ENCODE data around the gene PRDM4. TPM values are rescaled to one million over a fixed set of nuclear protein-coding genes. Genes with fewer than 3 reads are reported as not detected.
"Not testable (repeated sequence)": the region's sequence is repeated elsewhere in the genome, so short reads cannot be mapped to it uniquely, and the experiment has no call there.

Gene PRDM4
- total RNA-seq, 4 donors from 2014 or later: 5.6 to 31.9 (median 18.3) TPM

DNA sequence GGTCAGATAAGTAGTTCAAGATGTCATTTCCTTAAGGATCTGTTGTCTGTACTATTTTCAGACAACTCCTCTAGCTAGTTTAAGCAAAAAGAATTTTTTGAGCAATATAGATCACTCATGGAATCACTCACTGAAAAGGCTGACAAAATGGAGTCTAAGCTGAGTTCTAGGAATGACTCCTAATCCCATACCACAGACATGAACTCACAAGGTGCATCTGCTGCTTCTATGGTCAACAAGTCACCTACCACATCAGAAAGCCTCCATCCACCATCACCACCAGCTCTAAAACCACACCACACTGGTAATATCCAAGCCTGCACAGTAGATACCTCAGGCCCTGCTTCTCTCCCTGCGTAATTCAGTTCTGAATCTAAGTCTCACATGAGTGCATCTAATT is 42.3 kb downstream of the PRDM4 start:
- Histone ChIP-seq H3K4me3 (no peak overlapping the region), H3K36me3 (no peaks in the 10 kb centered on the region), H3K9me3 (no peaks in the 10 kb centered on the region), H3K27me3 (no peaks in the 10 kb centered on the region), H3K4me1 (no peaks in the 10 kb centered on the region), H3K27ac (no peak overlapping the region)
- no peak for DNase-seq
- intact Hi-C loops (cut with DNase I; ENCODE audit: low total_unique reads): no loop called here
- no peak for TF ChIP-seq POLR2A (IDR thresholded peaks at IDR 0.05)
- TF ChIP-seq, protein P1, sequence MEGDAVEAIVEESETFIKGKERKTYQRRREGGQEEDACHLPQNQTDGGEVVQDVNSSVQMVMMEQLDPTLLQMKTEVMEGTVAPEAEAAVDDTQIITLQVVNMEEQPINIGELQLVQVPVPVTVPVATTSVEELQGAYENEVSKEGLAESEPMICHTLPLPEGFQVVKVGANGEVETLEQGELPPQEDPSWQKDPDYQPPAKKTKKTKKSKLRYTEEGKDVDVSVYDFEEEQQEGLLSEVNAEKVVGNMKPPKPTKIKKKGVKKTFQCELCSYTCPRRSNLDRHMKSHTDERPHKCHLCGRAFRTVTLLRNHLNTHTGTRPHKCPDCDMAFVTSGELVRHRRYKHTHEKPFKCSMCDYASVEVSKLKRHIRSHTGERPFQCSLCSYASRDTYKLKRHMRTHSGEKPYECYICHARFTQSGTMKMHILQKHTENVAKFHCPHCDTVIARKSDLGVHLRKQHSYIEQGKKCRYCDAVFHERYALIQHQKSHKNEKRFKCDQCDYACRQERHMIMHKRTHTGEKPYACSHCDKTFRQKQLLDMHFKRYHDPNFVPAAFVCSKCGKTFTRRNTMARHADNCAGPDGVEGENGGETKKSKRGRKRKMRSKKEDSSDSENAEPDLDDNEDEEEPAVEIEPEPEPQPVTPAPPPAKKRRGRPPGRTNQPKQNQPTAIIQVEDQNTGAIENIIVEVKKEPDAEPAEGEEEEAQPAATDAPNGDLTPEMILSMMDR (IDR thresholded peaks at IDR 0.05): no peak

- TF ChIP-seq, protein P1 (IDR thresholded peaks at IDR 0.05): no peak
- no peak for TF ChIP-seq POLR2A (IDR thresholded peaks at IDR 0.05)
- H3K9me3 ChIP-seq: no peaks in the 10 kb centered on the region
- H3K27ac ChIP-seq: no peak overlapping the region
- no peaks in the 10 kb centered on the region for H3K27me3 ChIP-seq
- intact Hi-C loops (cut with DNase I; ENCODE audit: low total_unique reads): no loop called here
- no peaks in the 10 kb centered on the region for H3K36me3 ChIP-seq
- DNase-seq: no peak
- no peaks in the 10 kb centered on the region for H3K4me1 ChIP-seq
- H3K4me3 ChIP-seq: no peak overlapping the region
These were observed 45.2 kb downstream of the PRDM4 start for GRCh38 chr12:107715780-107716179.

DNA sequence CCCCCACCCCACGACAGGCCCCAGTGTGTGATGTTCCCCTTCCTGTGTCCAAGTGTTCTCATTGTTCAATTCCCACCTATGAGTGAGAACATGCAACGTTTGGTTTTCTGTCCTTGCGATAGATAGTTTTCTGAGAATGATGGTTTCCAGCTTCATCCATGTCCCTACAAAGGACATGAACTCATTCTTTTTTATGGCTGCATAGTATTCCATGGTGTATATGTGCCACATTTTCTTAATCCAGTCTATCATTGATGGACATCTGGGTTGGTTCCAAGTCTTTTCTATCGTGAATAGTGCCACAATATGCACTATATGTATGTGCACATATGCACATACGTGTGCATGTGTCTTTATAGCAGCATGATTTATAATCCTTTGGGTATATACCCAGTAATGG is 55.4 kb downstream of the PRDM4 start:
- H3K36me3 ChIP-seq; H3K9me3 ChIP-seq; DNase-seq; H3K4me1 ChIP-seq; intact Hi-C loops (cut with DNase I; ENCODE audit: low total_unique reads); H3K27me3 ChIP-seq; H3K4me3 ChIP-seq; H3K27ac ChIP-seq: not testable (repeated sequence)

DNA sequence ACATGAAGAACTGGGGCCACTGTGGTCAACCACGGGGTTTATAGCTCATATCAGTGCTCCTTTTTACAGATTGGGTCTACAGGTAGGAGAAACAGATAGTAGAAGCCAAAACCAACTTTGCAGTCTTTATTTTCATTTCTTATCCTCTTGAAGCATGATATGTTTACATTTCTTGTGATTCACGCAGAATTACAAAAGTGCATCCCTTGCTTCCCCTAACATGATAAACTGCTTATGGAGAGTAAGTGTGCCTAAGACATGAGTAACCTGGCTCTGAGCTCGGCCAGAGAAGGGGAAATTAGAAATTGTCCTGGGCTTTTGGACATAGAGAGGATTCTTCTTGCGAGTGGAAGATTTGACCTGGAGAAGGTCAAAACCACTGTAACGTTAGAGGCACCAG is 56.9 kb downstream of the PRDM4 start:
- H3K36me3 ChIP-seq: no peaks in the 10 kb centered on the region

GRCh38 chr12:107702106-107702505 is 58.8 kb downstream of the PRDM4 start:
- DNase-seq: no peak
- Histone ChIP-seq H3K36me3 (no peaks in the 10 kb centered on the region), H3K4me1 (no peaks in the 10 kb centered on the region), H3K27ac (no peak overlapping the region), H3K27me3 (no peaks in the 10 kb centered on the region), H3K4me3 (no peak overlapping the region), H3K9me3 (no peaks in the 10 kb centered on the region)
- intact Hi-C loops (cut with DNase I; ENCODE audit: low total_unique reads): no loop called here
- TF ChIP-seq POLR2A (IDR thresholded peaks at IDR 0.05): no peak
- TF ChIP-seq, protein P1 (IDR thresholded peaks at IDR 0.05): no peak

More for the DNA sequence above, 56.9 kb downstream of the PRDM4 start:
- Histone ChIP-seq H3K4me3 (no peak overlapping the region), H3K4me1 (no peaks in the 10 kb centered on the region), H3K27me3 (no peaks in the 10 kb centered on the region), H3K27ac (no peak overlapping the region), H3K9me3 (no peaks in the 10 kb centered on the region)
- DNase-seq: no peak
- no peak for TF ChIP-seq POLR2A (IDR thresholded peaks at IDR 0.05)
- TF ChIP-seq, protein P1 (IDR thresholded peaks at IDR 0.05): no peak
- intact Hi-C loops (cut with DNase I; ENCODE audit: low total_unique reads): no loop called here

GRCh38 chr12:107695772-107696171 is 65.2 kb downstream of the PRDM4 start:
- H3K27me3 ChIP-seq; H3K4me3 ChIP-seq; H3K27ac ChIP-seq; intact Hi-C loops (cut with DNase I; ENCODE audit: low total_unique reads); H3K9me3 ChIP-seq; H3K4me1 ChIP-seq; DNase-seq; H3K36me3 ChIP-seq: not testable (repeated sequence)
